NCI-H82 treated with DMSO at 0.1 percent for 48 hours (cell line): ENCODE results near the gene CLEC16A.

Experiments
- DNase-seq: peaks from one replicate; lab custom pipeline; 2025; ENCODE audit not compliant: unreplicated experiment; lab: John Stamatoyannopoulos, UW

The CLEC16A gene

DNA sequence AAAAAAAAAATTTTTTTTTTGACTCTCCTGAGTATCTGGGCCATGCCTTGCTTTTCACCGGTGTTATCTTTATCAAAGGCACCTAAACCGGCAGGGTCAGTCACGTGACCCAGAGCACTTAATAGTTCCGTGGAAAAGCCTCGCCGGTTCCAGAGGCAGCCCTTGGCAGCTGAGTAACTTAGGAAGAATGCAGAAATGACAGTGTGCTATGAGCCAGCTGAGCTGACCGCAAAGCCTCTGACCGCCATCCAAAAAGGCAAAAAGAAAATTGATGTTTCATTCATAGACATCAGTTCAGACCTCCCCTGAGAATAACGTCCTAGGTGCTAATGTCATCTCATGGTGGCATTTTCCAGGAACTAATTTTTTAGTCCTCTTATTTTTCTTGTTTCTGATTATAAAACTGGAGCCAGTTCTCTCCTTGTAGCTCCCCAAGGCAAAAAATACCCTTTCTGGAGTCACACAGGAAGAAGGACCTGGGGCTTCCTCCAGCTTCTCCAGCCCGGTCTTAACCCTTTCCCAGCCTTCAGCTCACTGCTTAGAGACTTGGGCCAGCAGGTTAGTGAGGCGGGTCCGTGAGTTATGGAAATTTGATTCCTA is 189.1 kb downstream of the CLEC16A start:
- DNase-seq, result no peak

DNA sequence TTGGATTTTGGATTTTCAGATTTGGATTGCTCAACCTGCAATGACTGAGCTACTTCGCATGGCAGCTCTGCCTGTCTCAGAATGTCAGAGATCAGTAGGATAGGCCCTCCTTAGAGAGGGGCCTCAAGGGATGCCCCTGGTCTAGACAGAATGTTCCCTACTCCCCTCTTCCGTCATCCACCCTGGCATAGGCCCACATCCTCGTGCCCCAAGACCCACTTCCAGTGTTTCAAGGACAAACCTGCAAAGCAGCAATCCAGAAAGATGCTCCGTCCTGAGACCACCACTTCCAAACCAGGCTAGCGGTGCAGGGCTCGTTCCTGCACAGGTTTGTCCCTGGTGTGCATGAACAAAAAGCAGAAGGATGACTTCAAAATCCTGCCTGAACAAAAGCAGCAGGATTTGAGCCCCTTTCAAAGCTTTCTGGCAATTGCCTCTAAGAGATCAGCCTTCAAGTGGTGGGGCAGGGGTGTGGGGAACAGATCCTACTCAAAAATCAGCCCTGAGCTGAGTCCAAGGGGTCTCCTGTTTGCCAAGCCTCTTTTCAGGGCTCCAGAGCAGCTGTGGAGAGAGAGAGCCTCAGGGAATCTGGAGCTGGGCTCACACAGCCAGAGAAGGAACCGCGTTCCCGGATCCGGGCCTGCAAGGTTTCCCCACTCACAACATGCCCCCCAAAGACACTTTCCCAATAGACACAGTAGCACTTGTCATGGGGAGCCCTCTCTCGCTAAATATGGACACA is 190.5 kb downstream of the CLEC16A start:
- DNase-seq, result no peak

DNA sequence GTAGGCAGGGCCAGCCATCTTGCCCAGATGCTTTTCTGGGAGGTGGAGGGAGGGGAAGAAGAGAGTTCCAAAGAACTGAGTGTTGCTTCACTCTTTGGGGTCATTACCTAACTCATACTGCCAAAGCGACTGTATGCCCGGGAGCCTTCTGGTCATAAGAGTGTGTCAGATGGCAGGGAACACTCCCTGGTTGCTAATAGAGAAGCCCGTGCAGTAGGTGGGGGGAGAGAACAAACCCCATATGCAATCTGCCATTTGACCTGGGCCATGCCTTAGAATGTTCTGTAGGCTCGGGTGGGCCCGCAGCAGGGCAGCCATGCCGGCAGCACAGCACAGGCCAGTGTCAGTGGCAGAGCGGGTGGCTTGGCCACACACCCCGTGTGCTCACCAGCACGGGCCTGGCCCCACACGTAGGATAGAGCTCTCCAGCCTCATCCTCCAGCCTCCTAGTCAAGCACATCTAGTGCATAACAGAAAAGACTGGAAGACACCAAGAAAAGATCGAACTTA is 191.2 kb downstream of the CLEC16A start:
- DNase-seq, result no peak

DNA sequence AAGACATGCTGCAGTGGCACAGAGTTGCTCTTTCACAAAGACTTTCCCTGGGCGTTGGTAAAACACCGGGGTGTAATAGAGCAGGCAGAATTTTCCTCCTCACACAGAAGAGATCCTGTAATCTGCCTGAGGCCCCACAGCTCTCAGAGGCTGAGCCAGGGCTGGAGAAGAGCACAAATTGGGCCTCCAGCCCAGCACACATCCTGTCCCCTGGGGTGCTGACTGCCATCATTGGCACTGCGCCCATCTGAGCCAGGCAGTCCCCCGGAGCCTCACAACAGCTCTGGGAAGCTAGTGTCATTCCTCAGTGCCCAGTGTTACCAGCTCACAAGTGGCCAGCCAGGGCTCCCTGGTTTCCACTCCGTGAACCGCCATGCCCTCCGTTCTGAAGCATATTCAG is 192.2 kb downstream of the CLEC16A start:
- DNase-seq, result no peak

DNA sequence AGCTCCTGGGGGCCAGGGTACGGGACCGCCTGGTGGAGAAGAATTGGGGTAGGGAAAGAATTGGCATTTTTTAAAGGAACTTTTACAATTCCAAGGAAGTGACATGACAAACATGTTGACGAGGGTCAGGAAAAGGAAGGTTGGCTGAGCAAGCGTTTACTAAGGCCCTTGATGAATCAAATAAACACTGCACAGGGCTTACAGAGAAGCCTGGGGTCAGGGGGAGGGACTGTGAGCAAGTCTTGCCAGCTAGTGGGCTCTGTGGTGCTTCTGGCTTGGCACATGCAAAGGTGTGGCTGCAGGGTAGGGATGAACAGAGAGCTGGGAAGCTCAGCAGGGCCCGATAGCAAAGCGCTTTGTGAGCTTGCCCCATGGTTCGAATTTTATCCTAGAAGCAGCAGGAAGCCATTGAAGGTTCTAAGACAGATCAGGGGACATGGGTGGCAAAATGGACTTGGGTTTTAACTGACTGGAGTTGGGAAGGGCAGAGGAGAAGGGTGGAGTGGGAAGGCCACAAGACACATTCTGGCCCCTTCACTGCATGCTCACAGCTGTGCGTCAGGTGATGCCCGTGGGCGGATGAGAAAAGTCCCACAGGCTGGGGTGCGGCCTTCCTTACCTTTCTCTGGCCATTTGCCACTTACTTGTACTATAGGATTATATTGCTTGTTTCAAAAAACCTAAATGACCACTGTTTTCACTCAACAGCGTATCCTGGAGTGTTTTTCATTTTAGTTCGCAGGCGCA is 193.8 kb downstream of the CLEC16A start:
- no peak for DNase-seq

DNA sequence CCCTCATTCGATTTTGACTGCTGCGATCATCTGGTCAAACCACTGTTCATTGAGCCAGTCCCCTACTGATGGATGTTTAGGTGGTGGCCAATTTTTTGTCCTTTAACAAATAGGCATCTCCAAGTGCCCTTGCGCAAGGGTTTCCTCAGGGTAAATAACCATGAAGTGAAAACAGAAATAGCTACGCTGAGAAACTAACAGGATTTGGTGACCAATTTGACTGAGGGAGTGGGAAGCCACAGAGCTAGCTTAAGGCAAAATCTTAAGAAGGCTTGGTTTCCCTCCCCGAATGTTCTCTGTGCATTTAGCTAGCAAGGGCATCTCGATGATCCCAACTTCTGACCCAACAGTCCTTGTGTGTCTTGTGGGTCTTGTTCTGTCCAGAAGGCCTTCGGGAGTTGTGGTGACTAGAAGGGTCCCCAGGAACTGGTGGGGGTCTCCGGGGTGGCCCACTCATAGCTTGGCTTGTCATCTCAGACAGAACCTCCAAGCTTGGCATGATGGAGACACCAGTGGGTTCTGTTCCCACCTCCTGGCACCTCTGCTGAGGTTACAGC is 194.5 kb downstream of the CLEC16A start:
- DNase-seq, result no peak

DNA sequence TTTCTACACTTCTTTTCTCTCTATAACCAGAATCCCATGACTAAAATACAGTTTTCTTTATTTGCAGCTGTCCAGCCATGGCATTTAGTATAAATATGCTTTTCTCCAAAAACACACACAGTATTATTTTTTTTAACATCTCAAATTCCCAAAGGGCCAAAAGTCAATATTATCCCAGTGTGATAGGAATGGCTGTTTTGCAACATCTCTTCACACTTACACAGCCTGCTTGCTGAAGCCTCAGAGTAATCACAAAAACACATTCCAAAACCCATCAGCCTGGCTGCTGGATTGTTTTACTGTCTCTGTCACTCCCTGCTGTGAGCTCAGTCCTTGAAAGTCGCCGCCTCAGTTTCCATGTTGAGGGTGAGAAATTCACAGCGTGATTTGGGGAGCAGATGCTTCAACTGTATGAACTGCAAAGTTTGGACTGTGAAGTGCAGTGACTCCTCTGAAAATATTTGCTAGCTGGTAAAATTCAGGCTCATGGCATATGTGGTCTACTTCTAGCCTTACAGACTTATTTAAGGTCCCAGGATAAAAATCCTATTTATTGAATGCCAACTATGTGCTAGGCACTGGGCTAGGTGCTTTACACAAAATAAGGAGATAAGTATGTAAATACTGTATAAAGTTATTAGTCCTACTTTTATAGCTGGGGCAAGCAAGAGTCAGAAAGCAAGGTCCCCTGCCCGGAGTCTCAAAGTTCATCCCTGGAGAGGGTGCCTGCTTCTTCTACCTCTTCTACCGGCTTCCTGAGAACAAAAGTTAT is 195.1 kb downstream of the CLEC16A start:
- DNase-seq, result no peak

DNA sequence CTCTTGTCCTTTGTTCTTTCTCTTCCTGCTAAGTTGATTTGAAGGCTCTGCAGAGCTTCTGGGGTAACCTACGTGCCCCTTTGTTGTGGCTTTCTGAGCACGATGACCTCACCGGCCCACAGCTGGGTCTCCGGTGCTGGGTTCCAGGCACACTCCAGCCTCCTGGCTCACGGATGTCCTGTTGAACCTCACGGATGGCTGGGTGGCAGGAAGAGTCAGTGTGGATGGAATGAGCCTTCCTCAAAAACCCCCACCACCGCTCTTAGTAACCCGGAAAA is 195.7 kb downstream of the CLEC16A start:
- DNase-seq, result no peak

DNA sequence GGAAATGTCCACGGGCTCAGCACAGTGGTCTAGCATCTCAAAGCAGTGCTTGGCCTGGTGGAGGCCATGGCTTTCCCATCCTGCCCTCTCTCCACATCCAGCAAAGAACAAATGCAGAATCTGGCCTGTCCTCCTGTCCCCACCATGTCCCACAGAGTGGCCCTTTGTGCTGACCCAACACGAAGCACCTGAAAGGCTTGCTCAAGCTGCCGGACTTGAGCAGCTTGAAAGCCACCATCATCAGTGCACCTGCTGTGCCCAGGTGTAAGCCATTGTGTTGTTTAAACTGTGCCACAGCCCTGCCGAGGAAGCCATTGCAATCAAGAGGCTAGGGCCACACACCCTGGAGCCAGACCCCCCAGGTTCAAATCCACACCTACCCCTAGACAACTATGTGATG is 196.1 kb downstream of the CLEC16A start:
- DNase-seq, result no peak

DNA sequence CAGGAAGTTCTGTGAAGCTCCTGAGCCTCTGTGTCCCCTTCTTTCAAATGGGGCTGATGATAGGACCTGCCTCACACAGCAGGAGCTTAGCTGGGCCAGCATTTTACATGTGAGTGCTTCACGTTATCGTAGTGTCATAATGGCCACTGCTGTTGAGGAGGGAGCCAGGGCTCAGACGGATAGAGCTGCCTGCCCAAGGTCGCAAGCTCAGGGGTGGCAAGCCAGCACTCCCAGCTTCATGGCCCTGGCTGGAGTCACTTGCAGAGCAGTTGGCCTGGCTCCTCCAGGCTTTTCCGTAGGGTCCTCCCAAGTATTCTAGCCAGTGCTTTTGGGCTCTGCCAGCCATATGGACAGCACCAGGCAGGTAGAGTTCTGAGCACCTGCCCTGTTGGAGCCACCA is 196.5 kb downstream of the CLEC16A start:
- no peak for DNase-seq

GRCh38 chr16:11141409-11142260 is 197.3 kb downstream of the CLEC16A start:
- no peak for DNase-seq

DNA sequence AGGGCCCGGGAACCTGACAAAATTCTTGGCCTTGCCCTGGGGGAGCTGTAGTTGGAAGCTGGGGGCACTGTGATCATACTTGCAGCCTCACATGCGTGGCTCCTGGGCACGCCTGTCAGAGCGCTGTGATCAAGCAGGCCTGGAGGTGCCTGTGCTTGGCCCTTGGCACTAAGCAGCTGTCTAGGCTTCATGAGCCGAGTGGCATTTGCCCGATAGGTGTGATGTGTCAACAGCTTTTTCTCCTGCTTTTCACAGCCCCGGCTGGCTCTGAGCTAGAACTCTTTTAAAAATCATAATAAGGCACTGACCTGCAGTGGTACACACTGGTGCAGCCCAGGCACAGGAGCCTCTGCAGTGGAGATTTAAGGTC is 197.9 kb downstream of the CLEC16A start:
- no peak for DNase-seq

DNA sequence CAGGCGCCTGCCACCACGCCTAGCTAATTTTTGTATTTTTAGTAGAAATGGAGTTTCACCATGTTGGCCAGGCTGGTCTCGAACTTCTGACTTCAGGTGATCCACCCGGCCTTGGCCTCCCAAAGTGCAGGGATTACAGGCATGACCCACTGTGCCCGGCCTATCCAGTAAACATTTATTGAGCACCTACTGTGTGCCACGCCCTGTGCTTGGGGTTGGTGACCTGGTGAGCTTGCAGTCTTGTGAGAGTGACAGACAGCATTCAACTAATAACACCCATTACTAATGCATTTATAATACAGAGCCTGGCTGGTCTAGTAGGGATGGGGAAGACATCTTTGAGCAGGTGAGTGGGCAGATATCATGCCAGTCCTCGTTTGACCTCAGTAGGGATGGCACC is 198.6 kb downstream of the CLEC16A start:
- no peak for DNase-seq

DNA sequence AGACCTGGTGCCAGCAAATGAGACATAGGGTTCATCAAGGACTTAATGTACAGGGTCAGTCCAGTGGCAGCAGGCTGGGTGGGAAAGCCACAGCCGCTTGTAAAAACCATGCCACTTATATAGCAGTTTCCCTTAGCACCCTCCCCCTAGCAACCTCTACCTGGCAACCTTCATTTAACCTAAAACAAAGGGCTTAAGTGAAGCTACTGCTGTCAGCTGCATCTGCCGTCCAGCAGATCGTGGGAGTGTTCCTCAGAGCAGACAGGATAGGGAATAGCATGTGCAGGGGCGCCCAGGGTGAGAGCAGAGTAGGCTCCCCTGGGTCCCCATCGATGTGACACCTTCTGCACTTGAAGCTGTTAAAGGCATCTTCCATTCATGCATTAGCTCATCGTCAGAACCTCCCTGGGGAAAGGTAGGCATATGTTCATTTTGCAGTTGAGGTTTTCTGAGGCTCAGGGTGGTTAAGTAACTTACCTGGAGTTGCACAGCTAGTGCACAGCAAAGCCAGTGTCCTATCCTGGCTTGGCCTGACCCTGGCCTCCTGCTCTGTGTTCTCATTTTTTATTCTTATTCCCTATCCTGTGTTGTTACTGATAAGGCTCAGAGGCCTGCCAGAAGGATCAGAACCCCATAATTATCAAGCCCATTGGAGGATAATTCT is 199.1 kb downstream of the CLEC16A start:
- no peak for DNase-seq

- no peak for DNase-seq
Measured at GRCh38 chr16:11144122-11144521, 199.8 kb downstream of the CLEC16A start.

GRCh38 chr16:11145173-11145818 is 200.9 kb downstream of the CLEC16A start:
- no peak for DNase-seq

- no peak for DNase-seq
Measured at GRCh38 chr16:11145819-11146211, 201.5 kb downstream of the CLEC16A start.

DNA sequence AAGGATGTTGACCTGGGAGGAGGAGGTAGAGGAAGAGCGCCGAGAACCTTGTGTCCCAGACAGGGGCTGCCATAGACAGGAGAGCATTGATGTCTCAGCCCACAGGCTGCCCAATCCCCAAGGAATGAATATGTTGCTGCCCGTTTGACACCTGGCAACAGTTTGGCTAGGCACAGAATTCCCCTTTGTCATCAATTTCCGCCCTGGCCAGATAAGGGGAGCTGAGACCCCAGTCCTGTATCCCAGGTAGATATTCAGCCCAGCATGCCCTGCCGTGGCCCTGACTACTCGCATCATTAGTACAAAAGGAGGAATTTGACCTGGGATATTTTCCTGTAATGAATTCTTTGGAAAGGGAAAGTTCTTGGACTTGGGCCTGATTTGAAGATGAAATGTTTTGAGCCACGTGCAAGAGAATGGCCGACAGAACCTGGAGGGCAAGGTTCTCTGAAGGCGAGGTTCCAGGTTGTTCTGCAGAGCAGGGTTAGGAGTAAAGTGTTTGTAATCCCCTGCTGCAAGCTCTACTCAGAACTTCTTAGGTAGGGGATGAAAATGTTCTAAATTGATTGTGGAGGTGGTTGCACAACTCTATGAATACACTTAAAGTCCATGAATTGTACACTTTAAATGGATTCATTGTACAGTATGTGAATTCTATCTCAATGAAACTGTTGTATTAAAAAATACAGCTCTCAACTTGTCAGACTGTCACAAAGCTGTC is 202.8 kb downstream of the CLEC16A start:
- no peak for DNase-seq
